ENCODE measurements around the gene MRPL58. TPM values are rescaled to one million over a fixed set of nuclear protein-coding genes. Genes with fewer than 3 reads are reported as not detected.
"Not testable (repeated sequence)": the region's sequence is repeated elsewhere in the genome, so short reads cannot be mapped to it uniquely, and the experiment has no call there.

Gene MRPL58
- total RNA-seq, 1 donor from 2014 or later, result 16.2 TPM

- Mint-ChIP-seq H3K4me1 (ENCODE audit: unreplicated experiment) (peaks cover 13% of the 10 kb centered on the region), H3K4me3 (ENCODE audit: unreplicated experiment) (peak overlapping the region; percentile 77), H3K27ac (ENCODE audit: unreplicated experiment) (no peak overlapping the region), H3K36me3 (ENCODE audit: low read depth, unreplicated experiment) (peaks cover 22% of the 10 kb centered on the region), H3K9me3 (ENCODE audit: unreplicated experiment) (no peaks in the 10 kb centered on the region), H3K27me3 (ENCODE audit: unreplicated experiment) (peaks cover 29% of the 10 kb centered on the region)
- no peak for DNase-seq (ENCODE audit: low spot score)
- TF ChIP-seq, protein P1, sequence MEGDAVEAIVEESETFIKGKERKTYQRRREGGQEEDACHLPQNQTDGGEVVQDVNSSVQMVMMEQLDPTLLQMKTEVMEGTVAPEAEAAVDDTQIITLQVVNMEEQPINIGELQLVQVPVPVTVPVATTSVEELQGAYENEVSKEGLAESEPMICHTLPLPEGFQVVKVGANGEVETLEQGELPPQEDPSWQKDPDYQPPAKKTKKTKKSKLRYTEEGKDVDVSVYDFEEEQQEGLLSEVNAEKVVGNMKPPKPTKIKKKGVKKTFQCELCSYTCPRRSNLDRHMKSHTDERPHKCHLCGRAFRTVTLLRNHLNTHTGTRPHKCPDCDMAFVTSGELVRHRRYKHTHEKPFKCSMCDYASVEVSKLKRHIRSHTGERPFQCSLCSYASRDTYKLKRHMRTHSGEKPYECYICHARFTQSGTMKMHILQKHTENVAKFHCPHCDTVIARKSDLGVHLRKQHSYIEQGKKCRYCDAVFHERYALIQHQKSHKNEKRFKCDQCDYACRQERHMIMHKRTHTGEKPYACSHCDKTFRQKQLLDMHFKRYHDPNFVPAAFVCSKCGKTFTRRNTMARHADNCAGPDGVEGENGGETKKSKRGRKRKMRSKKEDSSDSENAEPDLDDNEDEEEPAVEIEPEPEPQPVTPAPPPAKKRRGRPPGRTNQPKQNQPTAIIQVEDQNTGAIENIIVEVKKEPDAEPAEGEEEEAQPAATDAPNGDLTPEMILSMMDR (IDR thresholded peaks at IDR 0.05; ENCODE audit: unreplicated experiment), result no peak
Measured at GRCh38 chr17:75036643-75037268, 24.3 kb downstream of the MRPL58 start.

- TF ChIP-seq, protein P1 (IDR thresholded peaks at IDR 0.05; ENCODE audit: unreplicated experiment), result no peak
- Mint-ChIP-seq H3K4me3 (ENCODE audit: unreplicated experiment) (no peak overlapping the region), H3K36me3 (ENCODE audit: low read depth, unreplicated experiment) (peaks cover 20% of the 10 kb centered on the region), H3K4me1 (ENCODE audit: unreplicated experiment) (peaks cover 25% of the 10 kb centered on the region), H3K27ac (ENCODE audit: unreplicated experiment) (no peak overlapping the region), H3K9me3 (ENCODE audit: unreplicated experiment) (no peaks in the 10 kb centered on the region), H3K27me3 (ENCODE audit: unreplicated experiment) (peaks cover 17% of the 10 kb centered on the region)
- DNase-seq (ENCODE audit: low spot score), result no peak
Measured at GRCh38 chr17:75039238-75039637, 26.8 kb downstream of the MRPL58 start.

DNA sequence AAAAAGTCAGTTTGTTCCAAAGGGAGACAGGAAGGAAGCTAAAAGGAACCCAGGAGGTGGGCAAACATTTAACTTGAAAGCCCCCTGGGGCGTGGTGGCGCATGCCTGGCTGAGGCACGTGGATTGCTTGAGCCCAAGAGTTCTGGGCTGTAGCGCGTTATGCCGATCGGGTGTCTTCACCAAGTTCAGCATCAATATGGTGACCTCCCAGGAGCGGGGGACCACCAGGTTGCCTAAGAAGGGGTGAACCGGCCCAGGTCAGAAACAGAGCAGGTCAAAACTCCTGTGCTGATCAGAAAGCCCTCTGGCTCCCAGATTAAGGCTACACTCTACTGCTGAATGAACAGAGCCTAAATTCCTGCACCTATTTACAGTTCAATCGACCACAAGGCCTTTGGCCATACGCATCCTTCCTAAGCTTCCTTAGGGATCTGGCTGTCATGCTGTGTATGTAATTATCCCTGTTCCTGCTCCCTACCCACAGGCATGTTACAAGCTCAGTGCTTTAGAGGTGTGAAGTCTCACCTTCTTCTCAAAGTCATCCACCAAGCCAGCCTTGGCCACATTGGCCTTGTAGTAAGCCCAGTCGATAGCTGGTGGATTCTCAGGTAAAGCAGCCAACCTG lies 29.3 kb downstream of the MRPL58 start:
- TF ChIP-seq, protein P1 (IDR thresholded peaks at IDR 0.05; ENCODE audit: unreplicated experiment), result no peak
- peak overlapping the region; percentile 31 for H3K27ac Mint-ChIP-seq (ENCODE audit: unreplicated experiment)

GRCh38 chr17:75043789-75044188 lies 31.3 kb downstream of the MRPL58 start:
- H3K27me3 Mint-ChIP-seq (ENCODE audit: unreplicated experiment); H3K4me3 Mint-ChIP-seq (ENCODE audit: unreplicated experiment); DNase-seq (ENCODE audit: low spot score); H3K9me3 Mint-ChIP-seq (ENCODE audit: unreplicated experiment): not testable (repeated sequence)
- Mint-ChIP-seq H3K27ac (ENCODE audit: unreplicated experiment) (peak overlapping the region; percentile 0), H3K36me3 (ENCODE audit: low read depth, unreplicated experiment) (peaks cover 16% of the 10 kb centered on the region), H3K4me1 (ENCODE audit: unreplicated experiment) (peaks cover 50% of the 10 kb centered on the region)

More for the DNA sequence above, 29.3 kb downstream of the MRPL58 start:
- H3K27me3 Mint-ChIP-seq (ENCODE audit: unreplicated experiment), result peaks cover 2% of the 10 kb centered on the region
- H3K4me1 Mint-ChIP-seq (ENCODE audit: unreplicated experiment), result peaks cover 40% of the 10 kb centered on the region
- no peaks in the 10 kb centered on the region for H3K9me3 Mint-ChIP-seq (ENCODE audit: unreplicated experiment)
- DNase-seq (ENCODE audit: low spot score), result no peak
- H3K36me3 Mint-ChIP-seq (ENCODE audit: low read depth, unreplicated experiment), result peaks cover 17% of the 10 kb centered on the region
- H3K4me3 Mint-ChIP-seq (ENCODE audit: unreplicated experiment), result no peak overlapping the region

DNA sequence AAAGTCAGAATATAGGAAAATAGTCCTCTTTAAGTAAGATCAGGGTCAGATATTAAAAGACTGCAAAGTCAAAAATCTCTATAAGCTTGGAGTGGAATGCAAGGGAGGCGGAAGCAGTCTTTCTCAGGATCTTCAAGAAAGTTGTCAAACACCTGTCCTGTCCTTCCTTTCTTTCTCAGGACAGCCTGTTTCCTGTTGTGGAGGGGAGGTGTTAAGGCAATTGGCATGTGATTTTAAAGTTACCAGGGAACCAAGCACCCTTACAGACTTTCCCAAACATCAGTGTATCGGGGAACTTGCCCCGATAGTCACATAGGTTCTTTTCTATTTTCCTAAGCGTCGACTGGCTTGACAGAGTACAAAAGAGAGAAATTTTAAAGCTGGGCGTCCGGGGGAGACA lies 32.2 kb downstream of the MRPL58 start:
- DNase-seq (ENCODE audit: low spot score), result no peak
- H3K4me3 Mint-ChIP-seq (ENCODE audit: unreplicated experiment), result peak overlapping the region; percentile 88
- no peaks in the 10 kb centered on the region for H3K9me3 Mint-ChIP-seq (ENCODE audit: unreplicated experiment)
- peaks cover 51% of the 10 kb centered on the region for H3K4me1 Mint-ChIP-seq (ENCODE audit: unreplicated experiment)
- H3K27ac Mint-ChIP-seq (ENCODE audit: unreplicated experiment), result peak overlapping the region; percentile 99
- TF ChIP-seq, protein P1 (IDR thresholded peaks at IDR 0.05; ENCODE audit: unreplicated experiment), result no peak
- H3K36me3 Mint-ChIP-seq (ENCODE audit: low read depth, unreplicated experiment), result peaks cover 10% of the 10 kb centered on the region
- peaks cover 2% of the 10 kb centered on the region for H3K27me3 Mint-ChIP-seq (ENCODE audit: unreplicated experiment)

DNA sequence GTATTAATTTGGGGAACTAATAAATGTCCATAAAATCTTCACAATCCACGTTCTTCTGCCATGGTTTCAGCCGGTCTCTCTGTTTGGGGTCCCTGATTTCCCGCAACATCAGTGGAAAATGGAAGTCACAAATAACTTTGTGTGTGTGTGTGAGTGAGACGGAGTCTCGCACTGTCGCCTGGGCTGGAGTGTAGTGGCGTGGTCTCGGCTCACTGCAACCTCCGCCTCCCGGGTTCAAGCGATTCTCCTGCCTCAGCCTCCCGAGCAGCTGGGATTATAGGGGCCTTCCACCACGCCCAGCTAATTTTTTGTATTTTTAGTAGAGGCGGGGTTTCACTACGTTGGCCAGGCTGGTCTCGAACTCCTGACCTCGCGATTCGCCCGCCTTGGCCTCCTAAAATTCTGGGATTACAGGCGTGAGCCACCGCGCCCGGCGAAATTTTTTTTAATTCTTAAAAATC lies 33.5 kb downstream of the MRPL58 start:
- DNase-seq (ENCODE audit: low spot score); H3K27me3 Mint-ChIP-seq (ENCODE audit: unreplicated experiment); H3K36me3 Mint-ChIP-seq (ENCODE audit: low read depth, unreplicated experiment); H3K9me3 Mint-ChIP-seq (ENCODE audit: unreplicated experiment): not testable (repeated sequence)
- Mint-ChIP-seq H3K4me1 (ENCODE audit: unreplicated experiment) (peaks cover 48% of the 10 kb centered on the region), H3K4me3 (ENCODE audit: unreplicated experiment) (peak overlapping the region; percentile 96), H3K27ac (ENCODE audit: unreplicated experiment) (peak overlapping the region; percentile 85)
